Measurements from ENCODE around the gene COL27A1. TPM values are rescaled to one million over a fixed set of nuclear protein-coding genes. Genes with fewer than 3 reads are reported as not detected.
A peak's percentile ranks its signal among the peaks of the same experiment; 100 is the strongest.

Gene COL27A1
- total RNA-seq, 1 donor: 2.1 TPM

- H3K4me3 ChIP-seq (ENCODE audit: low read depth, low read length): no peak overlapping the region
- peak; percentile 40 for DNase-seq (ENCODE audit: low read depth)
- peak; percentile 2 for TF ChIP-seq CTCF (IDR thresholded peaks at IDR 0.05; ENCODE audit: insufficient read depth, low read length)
Measured at GRCh38 chr9:114163517-114163951, 8.2 kb downstream of the COL27A1 start.

- no peak for TF ChIP-seq CTCF (IDR thresholded peaks at IDR 0.05; ENCODE audit: insufficient read depth, low read length)
- no peak for DNase-seq (ENCODE audit: low read depth)
- H3K4me3 ChIP-seq (ENCODE audit: low read depth, low read length): no peak overlapping the region
Measured at GRCh38 chr9:114164191-114164794, 9.0 kb downstream of the COL27A1 start.

- no peak for TF ChIP-seq CTCF (IDR thresholded peaks at IDR 0.05; ENCODE audit: insufficient read depth, low read length)
- DNase-seq (ENCODE audit: low read depth): no peak
- no peak overlapping the region for H3K4me3 ChIP-seq (ENCODE audit: low read depth, low read length)
Measured at GRCh38 chr9:114165407-114166102, 10.2 kb downstream of the COL27A1 start.

- TF ChIP-seq CTCF (IDR thresholded peaks at IDR 0.05; ENCODE audit: insufficient read depth, low read length): no peak
- DNase-seq (ENCODE audit: low read depth): no peak
- H3K4me3 ChIP-seq (ENCODE audit: low read depth, low read length): no peak overlapping the region
Measured at GRCh38 chr9:114166103-114166470, 10.8 kb downstream of the COL27A1 start.

GRCh38 chr9:114166614-114167572 lies 11.6 kb downstream of the COL27A1 start:
- H3K4me3 ChIP-seq (ENCODE audit: low read depth, low read length): no peak overlapping the region
- peak; percentile 43 for DNase-seq (ENCODE audit: low read depth)
- TF ChIP-seq CTCF (IDR thresholded peaks at IDR 0.05; ENCODE audit: insufficient read depth, low read length): no peak

GRCh38 chr9:114167591-114168091 lies 12.3 kb downstream of the COL27A1 start:
- DNase-seq (ENCODE audit: low read depth): no peak
- no peak for TF ChIP-seq CTCF (IDR thresholded peaks at IDR 0.05; ENCODE audit: insufficient read depth, low read length)
- no peak overlapping the region for H3K4me3 ChIP-seq (ENCODE audit: low read depth, low read length)

Measured in fibroblast of the aortic adventitia (primary cell).